ENCODE measurements around the gene CEBPZOS.

DNA sequence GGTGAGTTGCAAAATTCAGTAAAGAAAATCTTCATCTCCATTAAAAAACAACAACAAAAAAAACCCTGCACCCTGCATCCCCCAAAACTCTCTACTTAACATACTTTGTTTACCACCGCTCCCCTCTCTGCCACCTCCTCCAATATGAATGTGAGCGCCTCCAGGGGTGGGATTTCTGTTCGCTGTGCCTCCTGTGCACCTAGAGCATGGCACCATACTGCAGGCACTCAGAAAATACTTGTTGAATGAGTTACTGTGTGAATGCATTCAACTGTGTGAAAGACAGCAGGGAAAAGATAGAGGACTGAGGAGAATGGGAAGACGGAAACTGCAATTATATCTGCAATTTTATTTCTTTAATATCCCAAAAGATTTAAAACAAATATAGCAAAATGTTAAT is 30.6 kb downstream of the CEBPZOS start:
- TF ChIP-seq EZH2 (IDR thresholded peaks at IDR 0.05; ENCODE audit: borderline replicate concordance, control insufficient read depth, low read depth, low read length) (no peak), NR2C1 (IDR thresholded peaks at IDR 0.05) (no peak), CBX3 (IDR thresholded peaks at IDR 0.05; ENCODE audit: borderline replicate concordance, low read depth) (no peak), POLR2AphosphoS5 (IDR thresholded peaks at IDR 0.05; ENCODE audit: low read length) (no peak), POLR2A (IDR thresholded peaks at IDR 0.05; ENCODE audit: low read depth, low read length) (no peak), ZNF274 (IDR thresholded peaks at IDR 0.05; ENCODE audit: insufficient read depth, insufficient read length) (no peak), BMI1 (IDR thresholded peaks at IDR 0.05; ENCODE audit: borderline replicate concordance) (no peak), JUNB (IDR thresholded peaks at IDR 0.05) (no peak), IKZF1 (conservative IDR thresholded peaks at IDR 0.05) (no peak), ZNF24 (IDR thresholded peaks at IDR 0.05) (no peak)
- TF ChIP-seq, protein P1, sequence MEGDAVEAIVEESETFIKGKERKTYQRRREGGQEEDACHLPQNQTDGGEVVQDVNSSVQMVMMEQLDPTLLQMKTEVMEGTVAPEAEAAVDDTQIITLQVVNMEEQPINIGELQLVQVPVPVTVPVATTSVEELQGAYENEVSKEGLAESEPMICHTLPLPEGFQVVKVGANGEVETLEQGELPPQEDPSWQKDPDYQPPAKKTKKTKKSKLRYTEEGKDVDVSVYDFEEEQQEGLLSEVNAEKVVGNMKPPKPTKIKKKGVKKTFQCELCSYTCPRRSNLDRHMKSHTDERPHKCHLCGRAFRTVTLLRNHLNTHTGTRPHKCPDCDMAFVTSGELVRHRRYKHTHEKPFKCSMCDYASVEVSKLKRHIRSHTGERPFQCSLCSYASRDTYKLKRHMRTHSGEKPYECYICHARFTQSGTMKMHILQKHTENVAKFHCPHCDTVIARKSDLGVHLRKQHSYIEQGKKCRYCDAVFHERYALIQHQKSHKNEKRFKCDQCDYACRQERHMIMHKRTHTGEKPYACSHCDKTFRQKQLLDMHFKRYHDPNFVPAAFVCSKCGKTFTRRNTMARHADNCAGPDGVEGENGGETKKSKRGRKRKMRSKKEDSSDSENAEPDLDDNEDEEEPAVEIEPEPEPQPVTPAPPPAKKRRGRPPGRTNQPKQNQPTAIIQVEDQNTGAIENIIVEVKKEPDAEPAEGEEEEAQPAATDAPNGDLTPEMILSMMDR (IDR thresholded peaks at IDR 0.05 in 2 of 3, conservative IDR thresholded peaks at IDR 0.05 in 1 of 3; ENCODE audit: control insufficient read depth in 2 of 3, extremely low read depth in 1 of 3, insufficient read depth in 1 of 3, low read depth in 3 of 3, low read length in 3 of 3) = no peak
- TF ChIP-seq, protein P2, sequence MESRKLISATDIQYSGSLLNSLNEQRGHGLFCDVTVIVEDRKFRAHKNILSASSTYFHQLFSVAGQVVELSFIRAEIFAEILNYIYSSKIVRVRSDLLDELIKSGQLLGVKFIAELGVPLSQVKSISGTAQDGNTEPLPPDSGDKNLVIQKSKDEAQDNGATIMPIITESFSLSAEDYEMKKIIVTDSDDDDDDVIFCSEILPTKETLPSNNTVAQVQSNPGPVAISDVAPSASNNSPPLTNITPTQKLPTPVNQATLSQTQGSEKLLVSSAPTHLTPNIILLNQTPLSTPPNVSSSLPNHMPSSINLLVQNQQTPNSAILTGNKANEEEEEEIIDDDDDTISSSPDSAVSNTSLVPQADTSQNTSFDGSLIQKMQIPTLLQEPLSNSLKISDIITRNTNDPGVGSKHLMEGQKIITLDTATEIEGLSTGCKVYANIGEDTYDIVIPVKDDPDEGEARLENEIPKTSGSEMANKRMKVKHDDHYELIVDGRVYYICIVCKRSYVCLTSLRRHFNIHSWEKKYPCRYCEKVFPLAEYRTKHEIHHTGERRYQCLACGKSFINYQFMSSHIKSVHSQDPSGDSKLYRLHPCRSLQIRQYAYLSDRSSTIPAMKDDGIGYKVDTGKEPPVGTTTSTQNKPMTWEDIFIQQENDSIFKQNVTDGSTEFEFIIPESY (IDR thresholded peaks at IDR 0.05) = no peak
